Ovary (tissue), 9 donors: ENCODE results near the gene NEO1. TPM values are rescaled to one million over a fixed set of nuclear protein-coding genes. Genes with fewer than 3 reads are reported as not detected.

Experiments
- DNase-seq, 5 donors: peaks; one replicate each; pipeline ENCODE4 v3.0.0-alpha.2; 2019 to 2020
- H3K27ac ChIP-seq, 2 donors: fragments of 200-600 bp; one replicate each; pipeline versions ENCODE4 v1.5.1 to v1.8.0; 2019 to 2022
- H3K27me3 ChIP-seq: fragments of 200-600 bp; one replicate; pipeline ENCODE4 v1.8.0; 2022
- H3K36me3 ChIP-seq: fragments of 200-600 bp; sonication (generic); one replicate; pipeline ENCODE4 v1.5.1; 2019
- H3K4me1 ChIP-seq: one replicate; pipeline ENCODE4 v1.8.1; 2013; ENCODE audit warnings: mild to moderate bottlenecking, moderate library complexity; ENCODE audit not compliant: insufficient read depth
- H3K4me3 ChIP-seq: fragments of 200-600 bp; sonication (generic); one replicate; pipeline ENCODE4 v1.5.1; 2017
- H3K9me3 ChIP-seq, 2 donors: fragments of 200-600 bp in 1 of 2; sonication (generic) in 1 of 2; one replicate each; pipeline versions ENCODE4 v1.5.1 to v1.8.1; 2013 to 2019; ENCODE audit warnings: mild to moderate bottlenecking in 1 of 2, moderate library complexity in 1 of 2
- EP300 ChIP-seq: sonication (generic); formaldehyde crosslinking; IDR thresholded peaks from one replicate; pipeline ENCODE4 v1.6.1; 2017; ENCODE audit warnings: antibody characterized with exemption
- POLR2A ChIP-seq: fragments of 450-650 bp; IDR thresholded peaks from one replicate; pipeline ENCODE4 v1.6.1; 2017; ENCODE audit warnings: antibody characterized with exemption, mild to moderate bottlenecking, moderate library complexity
- WGBS, 3 donors: extraction: QIAGEN DNeasy Blood & Tissue Kit in 1 of 3; methylation state at CpG; one replicate each; pipeline versions ENCODE4 v1.1.5 to v1.1.7; 2013 to 2017; 5-methylcytosine and 5-hydroxymethylcytosine counted together
- intact Hi-C, 4 donors: fragments of 100-400 bp; cut with DNase I; formaldehyde crosslinking; loops; one replicate each; pipeline versions ENCODE4 v1.11.0 to v1.15.1; 2022 to 2023
- polyA plus RNA-seq, 2 donors: library from polyadenylated mRNA; stranded (reverse); fragments of 200-250 nt in 1 of 2; fragments of 350-450 nt in 1 of 2; fragmentation: Illumina TruSeq in 1 of 2; extraction: RNeasy Lipid Tissue Mini Kit (QIAGEN cat#74804) in 1 of 2; gene quantifications; one replicate each; pipeline ENCODE4 v1.2.3, GENCODE V29; 2013 to 2014
- total RNA-seq, 7 donors: library from RNA; depleted of rRNA in 2 of 7; stranded (reverse); fragments of >200 nt in 2 of 7; fragmentation: NEBNext Ultra II Directional in 3 of 7; extraction: Animal tissue kit (Norgen Biotek cat#: 25700) in 3 of 7; gene quantifications; one replicate each; pipeline versions ENCODE4 v1.1.0 to v1.2.4, GENCODE V29; 2016 to 2023
- TF ChIP-seq, protein P1 (sequence below), 3 donors: fragments of 450-650 bp in 2 of 3; fragments of 200-600 bp in 1 of 3; IDR thresholded peaks; one replicate each; pipeline versions ENCODE4 v1.5.1 to v1.8.0; 2016 to 2022; ENCODE audit warnings: antibody characterized with exemption in 3 of 3, mild to moderate bottlenecking in 1 of 3
- donor health status: DM: no; HTN: no; CAD: no; lungs with moderate emphysema.
- donor health status: DM: no; HTN: no; CAD: no.
- donor health status: Bipolar disorder and iron deficiency.
- donor health status: DM: yes; HTN: yes; CAD: no.
- donor health status: DM: no; HTN: no; CAD: no.
- donor health status: DM: yes; HTN: yes; CAD: no.

The NEO1 gene
- total and polyA plus RNA-seq, 9 donors: 22.8 to 54.7 (median 40.7) TPM

DNA sequence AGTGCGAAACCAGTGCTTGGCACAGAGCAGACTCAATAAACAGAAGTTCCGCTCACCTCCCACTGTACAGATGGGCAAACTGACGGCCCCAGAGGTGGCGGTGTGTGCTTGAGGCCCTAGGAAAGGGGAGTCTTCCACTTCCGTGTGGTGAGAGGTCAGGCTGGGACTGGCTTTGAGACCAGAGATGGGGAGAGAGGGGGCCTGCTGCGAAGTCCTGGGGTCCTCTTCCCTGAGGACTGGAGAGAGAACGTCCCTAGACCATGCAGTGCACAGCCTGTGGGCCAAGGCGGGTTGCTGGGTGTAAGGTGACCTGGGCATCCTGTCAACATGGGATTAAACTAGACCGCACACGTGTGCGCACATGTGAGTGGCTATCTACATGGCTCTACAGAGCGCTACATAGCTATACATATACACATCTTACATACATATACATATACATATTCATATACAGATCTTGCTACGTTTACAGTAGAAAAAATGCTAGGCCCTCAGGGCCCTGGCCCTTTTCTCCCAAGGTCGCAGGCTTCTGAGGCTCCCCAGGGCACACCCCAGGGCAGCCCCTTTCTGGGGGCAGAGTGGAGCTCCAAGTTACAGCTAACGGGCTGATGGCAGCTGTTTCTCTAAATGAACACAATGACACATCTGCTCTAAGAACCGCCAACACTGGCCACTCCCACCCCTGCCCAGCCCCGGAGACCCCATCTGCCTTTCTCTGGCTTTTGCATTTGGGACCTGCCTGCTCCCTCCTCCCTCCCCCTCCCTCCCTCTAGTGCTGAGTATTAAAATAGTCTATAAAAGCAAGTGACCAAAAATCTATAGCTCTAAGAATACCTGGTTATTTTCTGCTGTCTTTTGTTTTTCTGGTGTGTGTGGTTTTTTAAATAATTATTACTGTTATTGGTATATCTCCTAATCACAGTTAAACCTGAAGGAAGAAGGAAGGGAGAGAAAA lies 269.5 kb downstream of the NEO1 start:
- DNase-seq: peak in 2 of 5 donors; percentile 1 to 10
- 74 to 76% (median 76%) methylated on average over 17 of the region's 17 CpGs for WGBS, 3 donors
- H3K36me3 ChIP-seq: no peaks in the 10 kb centered on the region
- no peaks in the 10 kb centered on the region for H3K4me1 ChIP-seq
- no peak overlapping the region for H3K27ac ChIP-seq
- H3K9me3 ChIP-seq: no peaks in the 10 kb centered on the region
- no peak overlapping the region for H3K4me3 ChIP-seq
- no peaks in the 10 kb centered on the region for H3K27me3 ChIP-seq
- intact Hi-C loops: no loop called here
- no peak for TF ChIP-seq EP300
- TF ChIP-seq POLR2A: no peak
- TF ChIP-seq, protein P1, sequence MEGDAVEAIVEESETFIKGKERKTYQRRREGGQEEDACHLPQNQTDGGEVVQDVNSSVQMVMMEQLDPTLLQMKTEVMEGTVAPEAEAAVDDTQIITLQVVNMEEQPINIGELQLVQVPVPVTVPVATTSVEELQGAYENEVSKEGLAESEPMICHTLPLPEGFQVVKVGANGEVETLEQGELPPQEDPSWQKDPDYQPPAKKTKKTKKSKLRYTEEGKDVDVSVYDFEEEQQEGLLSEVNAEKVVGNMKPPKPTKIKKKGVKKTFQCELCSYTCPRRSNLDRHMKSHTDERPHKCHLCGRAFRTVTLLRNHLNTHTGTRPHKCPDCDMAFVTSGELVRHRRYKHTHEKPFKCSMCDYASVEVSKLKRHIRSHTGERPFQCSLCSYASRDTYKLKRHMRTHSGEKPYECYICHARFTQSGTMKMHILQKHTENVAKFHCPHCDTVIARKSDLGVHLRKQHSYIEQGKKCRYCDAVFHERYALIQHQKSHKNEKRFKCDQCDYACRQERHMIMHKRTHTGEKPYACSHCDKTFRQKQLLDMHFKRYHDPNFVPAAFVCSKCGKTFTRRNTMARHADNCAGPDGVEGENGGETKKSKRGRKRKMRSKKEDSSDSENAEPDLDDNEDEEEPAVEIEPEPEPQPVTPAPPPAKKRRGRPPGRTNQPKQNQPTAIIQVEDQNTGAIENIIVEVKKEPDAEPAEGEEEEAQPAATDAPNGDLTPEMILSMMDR (IDR thresholded peaks at IDR 0.05): no peak

DNA sequence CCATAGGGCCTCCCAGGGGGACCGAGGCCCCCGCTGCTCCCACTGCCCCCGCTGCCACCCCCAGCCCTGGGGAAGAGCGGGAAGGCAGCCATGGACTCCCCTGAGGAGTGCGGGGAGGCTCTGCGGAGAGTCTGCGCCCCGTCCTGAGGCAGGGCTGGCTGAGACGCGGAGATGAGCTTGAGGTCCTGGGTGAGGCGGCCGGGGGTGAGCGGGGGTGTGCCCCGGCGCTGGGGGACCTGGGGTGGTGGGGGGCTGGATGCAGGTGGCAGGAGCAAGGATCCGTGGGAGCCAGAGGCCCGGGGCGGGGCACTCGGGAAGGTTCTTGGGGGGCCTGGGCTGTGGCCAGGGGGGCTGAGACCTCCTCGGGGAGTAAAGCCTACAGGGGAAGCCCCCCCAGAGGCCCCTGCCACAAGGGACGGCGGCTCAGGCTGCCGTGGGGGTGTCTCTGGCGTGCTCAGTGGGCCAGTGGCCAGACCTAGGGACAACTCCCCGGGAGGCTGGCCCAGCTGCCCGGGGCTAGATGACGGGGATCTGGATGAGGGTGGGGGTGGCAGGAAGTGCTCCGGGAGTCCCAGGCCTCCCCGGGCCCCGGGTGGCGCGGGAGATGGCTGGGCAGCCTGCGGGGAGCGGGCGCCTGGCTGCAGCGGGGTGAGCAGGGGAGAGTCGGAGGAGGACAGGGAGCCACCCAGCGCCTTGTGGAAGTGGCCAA lies 270.6 kb downstream of the NEO1 start:
- TF ChIP-seq, protein P1 (IDR thresholded peaks at IDR 0.05): no peak
- no peak for TF ChIP-seq EP300
- TF ChIP-seq POLR2A: no peak
- Histone ChIP-seq H3K27ac (no peak overlapping the region), H3K4me3 (no peak overlapping the region), H3K9me3 (no peaks in the 10 kb centered on the region), H3K36me3 (no peaks in the 10 kb centered on the region), H3K27me3 (no peaks in the 10 kb centered on the region), H3K4me1 (no peaks in the 10 kb centered on the region)
- peak in 1 of 5 donors; percentile 23 for DNase-seq
- intact Hi-C loops: no loop called here
- WGBS, 3 donors: 76 to 85% (median 76%) methylated on average over 35 to 38 of the region's 38 CpGs

DNA sequence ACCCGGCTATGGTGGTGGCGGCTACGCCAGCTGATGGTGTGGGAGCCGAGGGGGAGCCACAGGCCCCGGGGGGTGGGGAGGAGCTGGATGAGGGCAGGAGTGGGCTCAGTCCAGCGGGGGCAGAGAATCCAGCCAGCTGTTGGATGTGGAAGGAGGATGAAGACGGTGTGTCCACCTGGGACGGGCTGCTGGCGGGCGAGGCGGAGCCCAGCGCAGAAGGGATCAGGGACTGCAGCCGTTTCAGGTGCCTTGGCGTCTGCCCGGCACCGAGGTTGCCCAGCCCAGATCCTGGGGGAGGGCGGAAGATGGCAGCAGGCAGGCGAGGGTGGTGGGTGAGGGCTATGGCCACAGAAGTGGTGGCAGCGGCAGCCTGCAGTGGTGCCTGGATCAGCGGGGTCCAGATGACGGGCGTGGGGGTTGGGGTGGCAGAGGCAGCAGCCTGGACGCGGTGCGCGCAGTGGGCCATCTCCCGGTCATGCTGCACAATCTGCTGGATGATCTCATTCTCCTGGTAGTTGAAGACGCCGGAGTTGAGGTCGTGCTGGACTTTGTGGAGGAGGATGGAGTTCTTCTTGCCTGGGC lies 271.2 kb downstream of the NEO1 start:
- no peaks in the 10 kb centered on the region for H3K36me3 ChIP-seq
- H3K4me1 ChIP-seq: no peaks in the 10 kb centered on the region
- H3K4me3 ChIP-seq: no peak overlapping the region
- peak in 1 of 5 donors; percentile 10 for DNase-seq
- 88 to 90% (median 88%) methylated on average over 30 of the region's 30 CpGs for WGBS, 3 donors
- H3K27me3 ChIP-seq: no peaks in the 10 kb centered on the region
- no peaks in the 10 kb centered on the region for H3K9me3 ChIP-seq
- no peak overlapping the region for H3K27ac ChIP-seq
- intact Hi-C loops: no loop called here
- TF ChIP-seq POLR2A (no peak), EP300 (no peak)
- TF ChIP-seq, protein P1 (IDR thresholded peaks at IDR 0.05): no peak

DNA sequence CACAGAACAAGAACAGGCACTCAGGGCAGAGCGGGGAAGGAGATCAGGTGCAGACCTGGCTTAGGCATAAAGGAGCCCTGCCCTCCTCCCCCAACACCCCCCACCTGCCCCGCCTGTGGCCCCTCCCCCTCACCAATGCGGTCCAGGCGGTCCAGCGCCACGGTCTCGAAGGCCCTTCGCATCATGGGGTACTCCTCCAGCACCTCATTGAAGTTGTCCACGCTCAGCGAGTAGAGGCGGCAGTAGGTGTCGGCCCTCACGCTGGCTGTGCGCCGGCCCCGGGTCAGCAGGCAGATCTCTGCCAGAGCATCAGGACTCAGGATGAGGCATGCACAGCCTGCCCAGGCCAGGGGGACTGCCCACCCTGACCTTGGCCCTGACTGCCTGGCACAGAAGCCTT lies 271.7 kb downstream of the NEO1 start:
- no peaks in the 10 kb centered on the region for H3K4me1 ChIP-seq
- TF ChIP-seq, protein P1 (IDR thresholded peaks at IDR 0.05): no peak
- TF ChIP-seq EP300 (no peak), POLR2A (no peak)
- H3K27me3 ChIP-seq: no peaks in the 10 kb centered on the region
- intact Hi-C loops: no loop called here
- H3K9me3 ChIP-seq: no peaks in the 10 kb centered on the region
- H3K36me3 ChIP-seq: no peaks in the 10 kb centered on the region
- WGBS, 3 donors: 93 to 97% (median 96%) methylated on average over 12 to 16 of the region's 16 CpGs
- H3K27ac ChIP-seq: no peak overlapping the region
- no peak overlapping the region for H3K4me3 ChIP-seq
- peak in 1 of 5 donors; percentile 13 for DNase-seq
